ENCODE measurements around the gene GATAD2B.

GRCh38 chr1:153767519-153767918 lies 155.3 kb downstream of the GATAD2B start:
- TF ChIP-seq CTCF (IDR thresholded peaks at IDR 0.05) (no peak), POLR2A (IDR thresholded peaks at IDR 0.05) (no peak)

Data from thyroid gland (tissue), 4 donors.